ENCODE data around the gene HERC3. TPM values are rescaled to one million over a fixed set of nuclear protein-coding genes. Genes with fewer than 3 reads are reported as not detected.
A peak's percentile ranks its signal among the peaks of the same experiment; 100 is the strongest.

Gene HERC3
- total RNA-seq, 1 experiment from 2014 or later: 10.5 TPM

- CTCF ChIA-PET: no interaction called here
- peaks cover 22% of the 10 kb centered on the region for H3K4me1 Mint-ChIP-seq (ENCODE audit: low read depth, unreplicated experiment)
Measured at GRCh38 chr4:88752076-88752463, 159.8 kb downstream of the HERC3 start.

GRCh38 chr4:88752754-88753153, 160.5 kb downstream of the HERC3 start:
- peaks cover 22% of the 10 kb centered on the region for H3K4me1 Mint-ChIP-seq (ENCODE audit: low read depth, unreplicated experiment)
- peaks cover 24% of the 10 kb centered on the region for H3K4me1 ChIP-seq

More at GRCh38 chr4:88752076-88752463, 159.8 kb downstream of the HERC3 start:
- peaks cover 24% of the 10 kb centered on the region for H3K4me1 ChIP-seq
- no peak for DNase-seq
- H3K27me3 Mint-ChIP-seq (ENCODE audit: insufficient read depth, unreplicated experiment): no peaks in the 10 kb centered on the region
- POLR2A ChIA-PET: no interaction called here
- TF ChIP-seq, protein P1, sequence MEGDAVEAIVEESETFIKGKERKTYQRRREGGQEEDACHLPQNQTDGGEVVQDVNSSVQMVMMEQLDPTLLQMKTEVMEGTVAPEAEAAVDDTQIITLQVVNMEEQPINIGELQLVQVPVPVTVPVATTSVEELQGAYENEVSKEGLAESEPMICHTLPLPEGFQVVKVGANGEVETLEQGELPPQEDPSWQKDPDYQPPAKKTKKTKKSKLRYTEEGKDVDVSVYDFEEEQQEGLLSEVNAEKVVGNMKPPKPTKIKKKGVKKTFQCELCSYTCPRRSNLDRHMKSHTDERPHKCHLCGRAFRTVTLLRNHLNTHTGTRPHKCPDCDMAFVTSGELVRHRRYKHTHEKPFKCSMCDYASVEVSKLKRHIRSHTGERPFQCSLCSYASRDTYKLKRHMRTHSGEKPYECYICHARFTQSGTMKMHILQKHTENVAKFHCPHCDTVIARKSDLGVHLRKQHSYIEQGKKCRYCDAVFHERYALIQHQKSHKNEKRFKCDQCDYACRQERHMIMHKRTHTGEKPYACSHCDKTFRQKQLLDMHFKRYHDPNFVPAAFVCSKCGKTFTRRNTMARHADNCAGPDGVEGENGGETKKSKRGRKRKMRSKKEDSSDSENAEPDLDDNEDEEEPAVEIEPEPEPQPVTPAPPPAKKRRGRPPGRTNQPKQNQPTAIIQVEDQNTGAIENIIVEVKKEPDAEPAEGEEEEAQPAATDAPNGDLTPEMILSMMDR (IDR thresholded peaks at IDR 0.05; ENCODE audit: insufficient read depth in 1 of 2, low read depth in 1 of 2, low read length in 1 of 2, severe bottlenecking in 1 of 2, unreplicated experiment in 1 of 2): no peak
- H3K9me3 Mint-ChIP-seq (ENCODE audit: unreplicated experiment): no peaks in the 10 kb centered on the region
- intact Hi-C loops (cut with micrococcal nuclease; ENCODE audit: unreplicated experiment): no loop called here
- no peak overlapping the region for H3K4me3 Mint-ChIP-seq (ENCODE audit: unreplicated experiment)
- no peaks in the 10 kb centered on the region for H3K9me3 ChIP-seq
- H3K36me3 Mint-ChIP-seq (ENCODE audit: insufficient read depth, unreplicated experiment): no peaks in the 10 kb centered on the region
- no TSS peak for BruUV-seq (replicated peaks)
- H3K36me3 ChIP-seq (ENCODE audit: control insufficient read depth, insufficient read depth, low read length): peaks cover under 1% of the 10 kb centered on the region; the same call in 1 of the 2 replicates
- H3K4me3 ChIP-seq (ENCODE audit: low read depth, low read length): no peak overlapping the region
- no peaks in the 10 kb centered on the region for H3K27me3 ChIP-seq (replicated peaks; ENCODE audit: control insufficient read depth, insufficient read depth, low read length)
- H3K27ac Mint-ChIP-seq (ENCODE audit: unreplicated experiment): no peak overlapping the region

DNA sequence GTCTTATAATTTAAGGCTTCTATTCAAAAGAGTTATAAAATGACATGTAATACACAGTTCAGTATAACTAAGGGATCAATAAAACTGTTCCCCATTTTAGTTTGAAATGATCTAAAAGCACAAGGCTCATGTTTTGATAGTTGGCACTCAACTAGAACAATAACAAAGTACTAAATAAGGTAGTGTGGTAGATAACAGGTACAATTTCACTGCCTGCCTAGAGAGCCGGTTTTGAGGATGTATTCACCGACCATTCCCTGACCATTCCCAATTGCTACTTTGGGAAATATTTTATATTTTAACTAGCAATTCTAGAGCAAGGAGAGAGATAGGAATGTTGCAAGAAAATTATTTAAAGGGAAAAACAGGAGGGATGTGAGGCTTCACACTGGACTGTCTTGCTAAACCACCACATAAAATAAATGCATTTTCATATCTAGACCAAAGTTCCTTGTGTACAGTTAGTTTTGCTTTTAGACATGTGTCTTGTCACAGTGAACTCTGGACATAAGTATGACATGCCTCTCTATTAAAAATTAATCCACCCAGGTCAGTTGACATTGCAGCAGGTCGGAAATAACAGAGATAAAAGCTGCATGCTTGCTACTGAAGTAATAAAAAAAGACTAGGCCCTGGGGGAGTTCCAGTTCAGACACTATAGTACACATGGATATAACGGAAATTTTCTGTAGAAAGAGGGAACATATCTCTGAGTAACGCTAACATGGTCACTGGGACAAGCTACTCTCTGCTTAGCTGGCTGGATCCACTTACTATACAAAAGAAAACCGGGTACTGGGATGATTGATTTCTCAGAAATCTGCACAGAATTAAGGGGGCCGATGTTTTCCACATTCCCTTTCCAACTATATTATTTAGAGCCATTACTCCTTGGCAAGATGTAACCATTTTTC, 161.6 kb downstream of the HERC3 start:
- intact Hi-C loops (cut with micrococcal nuclease; ENCODE audit: unreplicated experiment): loop anchor here (2.0 kb wide), 1 partner anchor 15 kb away; no protein-coding TSS in a partner anchor
- H3K27me3 Mint-ChIP-seq (ENCODE audit: insufficient read depth, unreplicated experiment): no peaks in the 10 kb centered on the region
- ChIA-PET POLR2A (no interaction called here), CTCF (no interaction called here)
- Histone ChIP-seq H3K36me3 (ENCODE audit: control insufficient read depth, insufficient read depth, low read length) (no peaks in the 10 kb centered on the region), H3K27me3 (replicated peaks; ENCODE audit: control insufficient read depth, insufficient read depth, low read length) (no peaks in the 10 kb centered on the region), H3K4me1 (peaks cover 24% of the 10 kb centered on the region), H3K4me3 (ENCODE audit: low read depth, low read length) (no peak overlapping the region), H3K9me3 (no peaks in the 10 kb centered on the region)
- DNase-seq: peak in 1 of 2 experiments; percentile 32
- no peaks in the 10 kb centered on the region for H3K36me3 Mint-ChIP-seq (ENCODE audit: insufficient read depth, unreplicated experiment)
- H3K27ac Mint-ChIP-seq (ENCODE audit: unreplicated experiment): no peak overlapping the region
- no TSS peak for BruUV-seq (replicated peaks)
- no peak overlapping the region for H3K4me3 Mint-ChIP-seq (ENCODE audit: unreplicated experiment)
- H3K4me1 Mint-ChIP-seq (ENCODE audit: low read depth, unreplicated experiment): peaks cover 22% of the 10 kb centered on the region
- H3K9me3 Mint-ChIP-seq (ENCODE audit: unreplicated experiment): no peaks in the 10 kb centered on the region
- TF ChIP-seq, protein P1 (IDR thresholded peaks at IDR 0.05; ENCODE audit: insufficient read depth in 1 of 2, low read depth in 1 of 2, low read length in 1 of 2, severe bottlenecking in 1 of 2, unreplicated experiment in 1 of 2): no peak

More at GRCh38 chr4:88752754-88753153, 160.5 kb downstream of the HERC3 start:
- Mint-ChIP-seq H3K4me3 (ENCODE audit: unreplicated experiment) (no peak overlapping the region), H3K9me3 (ENCODE audit: unreplicated experiment) (no peaks in the 10 kb centered on the region), H3K27ac (ENCODE audit: unreplicated experiment) (no peak overlapping the region), H3K36me3 (ENCODE audit: insufficient read depth, unreplicated experiment) (no peaks in the 10 kb centered on the region), H3K27me3 (ENCODE audit: insufficient read depth, unreplicated experiment) (no peaks in the 10 kb centered on the region)
- intact Hi-C loops (cut with micrococcal nuclease; ENCODE audit: unreplicated experiment): no loop called here
- POLR2A ChIA-PET: no interaction called here
- H3K9me3 ChIP-seq: no peaks in the 10 kb centered on the region
- CTCF ChIA-PET: no interaction called here
- TF ChIP-seq, protein P1 (IDR thresholded peaks at IDR 0.05; ENCODE audit: insufficient read depth in 1 of 2, low read depth in 1 of 2, low read length in 1 of 2, severe bottlenecking in 1 of 2, unreplicated experiment in 1 of 2): no peak
- no peaks in the 10 kb centered on the region for H3K36me3 ChIP-seq (ENCODE audit: control insufficient read depth, insufficient read depth, low read length)
- H3K4me3 ChIP-seq (ENCODE audit: low read depth, low read length): no peak overlapping the region
- no TSS peak for BruUV-seq (replicated peaks)
- DNase-seq: no peak
- H3K27me3 ChIP-seq (replicated peaks; ENCODE audit: control insufficient read depth, insufficient read depth, low read length): no peaks in the 10 kb centered on the region

Measured in Caco-2 (cell line).